GM12878 (cell line): ENCODE results near the gene PARD6B. TPM values are rescaled to one million over a fixed set of nuclear protein-coding genes. Genes with fewer than 3 reads are reported as not detected.
A peak's percentile ranks its signal among the peaks of the same experiment; 100 is the strongest.

Source experiments
- ATAC-seq: fragments of 200-7000 bp; cut with Tn5 transposase; 3 replicates; pipeline ENCODE4 v1.9.1; 2020; ENCODE audit warnings: mild to moderate bottlenecking, moderate library complexity
- BruUV-seq: library from RNA; stranded (reverse); fragments of 400-500 nt; replicated peaks from 2 replicates; lab custom pipeline; 2021; lab: Mats Ljungman, UMichigan
- CTCF ChIA-PET: fragments of 300-600 bp; sonication (Branson Sonifier 250); formaldehyde crosslinking; extraction: SDS; loops from one replicate; lab custom pipeline; 2021; ENCODE audit warnings: inconsistent platforms; lab: Yijun Ruan, JAX
- POLR2A ChIA-PET: fragments of 350-600 bp; formaldehyde crosslinking; extraction: SDS; loops from one replicate; lab custom pipeline; 2021; ENCODE audit warnings: inconsistent platforms; lab: Charles Lee
- RAD21 ChIA-PET: fragments of 300-600 bp; sonication (Branson Sonifier 250); formaldehyde crosslinking; loops from one replicate; lab custom pipeline; 2023; ENCODE audit warnings: antibody characterized with exemption; ENCODE audit not compliant: unreplicated experiment; lab: Charles Lee
- SMC1A ChIA-PET: fragments of 300-600 bp; sonication (Branson Sonifier 250); formaldehyde crosslinking; loops from one replicate; lab custom pipeline; 2023; ENCODE audit not compliant: unreplicated experiment, uncharacterized antibody; lab: Charles Lee
- DNase-seq: peaks from one replicate; pipeline ENCODE4 v3.0.0-alpha.2; 2011; ENCODE audit warnings: low read depth, low spot score
- FAIRE-seq: peaks from 3 replicates; lab custom pipeline; 2011; peaks lifted over from hg19 to GRCh38; lab: Jason Lieb, UNC
- H2AFZ ChIP-seq: 2 replicates; pipeline ENCODE4 v1.6.0; 2011; ENCODE audit warnings: low read depth, low read length, control low read depth; ENCODE audit not compliant: control insufficient read depth
- H3K27ac ChIP-seq: 2 replicates; pipeline ENCODE4 v1.5.1; 2011; ENCODE audit warnings: control low read depth; ENCODE audit not compliant: control insufficient read depth, insufficient read depth
- H3K27me3 ChIP-seq, 2 experiments: replicated peaks in 1 of 2; 2 replicates each; pipeline versions ENCODE4 v1.6.0 to v1.6.1; 2011; ENCODE audit warnings: low read length in 1 of 2; ENCODE audit not compliant: control insufficient read depth in 2 of 2, insufficient read depth in 2 of 2
- H3K36me3 ChIP-seq, 2 experiments: 2 replicates each; pipeline ENCODE4 v1.5.1; 2011; ENCODE audit warnings: low read length in 1 of 2; ENCODE audit not compliant: control insufficient read depth in 2 of 2, insufficient read depth in 2 of 2
- H3K4me1 ChIP-seq: 2 replicates; pipeline ENCODE4 v1.6.1; 2011; ENCODE audit warnings: mild to moderate bottlenecking, low read length, moderate library complexity, mixed read lengths; ENCODE audit not compliant: control insufficient read depth, insufficient read depth
- H3K4me2 ChIP-seq: 2 replicates; pipeline ENCODE4 v1.6.0; 2011; ENCODE audit warnings: control low read depth; ENCODE audit not compliant: control insufficient read depth, insufficient read depth
- H3K4me3 ChIP-seq: fragments of 200-600 bp; sonication (generic); 2 replicates; pipeline ENCODE4 v1.5.1; 2016
- H3K79me2 ChIP-seq: 2 replicates; pipeline ENCODE4 v1.6.0; 2011; ENCODE audit warnings: low read length; ENCODE audit not compliant: control insufficient read depth, insufficient read depth
- H3K9ac ChIP-seq: 2 replicates; pipeline ENCODE4 v1.8.0; 2011; ENCODE audit warnings: low read length, control low read depth, mixed read lengths; ENCODE audit not compliant: control insufficient read depth, insufficient read depth
- H3K9me3 ChIP-seq: replicated peaks from 3 replicates; pipeline ENCODE4 v1.5.1; 2011; ENCODE audit warnings: mild to moderate bottlenecking, low read length; ENCODE audit not compliant: control insufficient read depth, insufficient read depth
- H4K20me1 ChIP-seq: 2 replicates; pipeline ENCODE4 v1.6.0; 2011; ENCODE audit not compliant: control insufficient read depth, insufficient read depth
- E2F4 ChIP-seq: IDR thresholded peaks from 2 replicates; pipeline ENCODE4 v1.6.1; 2012; ENCODE audit warnings: low read depth, low read length, improper control_type of control experiment
- ETV6 ChIP-seq, 2 experiments: fragments of 450-650 bp in 1 of 2; IDR thresholded peaks in 1 of 2; conservative IDR thresholded peaks in 1 of 2; 2 replicates each; pipeline ENCODE4 v1.6.1; 2014; ENCODE audit warnings: antibody characterized with exemption in 1 of 2, borderline replicate concordance in 1 of 2, low read depth in 1 of 2, mild to moderate bottlenecking in 1 of 2, moderate library complexity in 1 of 2
- MEF2A ChIP-seq: IDR thresholded peaks from 2 replicates; pipeline ENCODE4 v1.6.1; 2011; ENCODE audit warnings: low read depth, mild to moderate bottlenecking, low read length, moderate library complexity; ENCODE audit not compliant: insufficient read depth
- MLLT1 ChIP-seq: fragments of 450-650 bp; IDR thresholded peaks from 2 replicates; pipeline ENCODE4 v1.6.1; 2016; ENCODE audit warnings: mild to moderate bottlenecking
- NBN ChIP-seq: fragments of 450-650 bp; IDR thresholded peaks from 2 replicates; pipeline ENCODE4 v1.6.1; 2016
- NFXL1 ChIP-seq: fragments of 450-650 bp; IDR thresholded peaks from 2 replicates; pipeline ENCODE4 v1.6.1; 2017; ENCODE audit warnings: antibody characterized with exemption, mild to moderate bottlenecking, borderline replicate concordance
- TBL1XR1 ChIP-seq: IDR thresholded peaks from 2 replicates; pipeline ENCODE4 v1.6.1; 2012; ENCODE audit warnings: low read depth, low read length, improper control_type of control experiment
- USF1 ChIP-seq: IDR thresholded peaks from 2 replicates; pipeline ENCODE4 v1.6.1; 2011; ENCODE audit warnings: borderline replicate concordance, low read depth, mild to moderate bottlenecking, moderate library complexity, mixed read lengths, low read length; ENCODE audit not compliant: insufficient read depth; ENCODE audit errors: extremely low read length
- ZBED1 ChIP-seq: IDR thresholded peaks from 2 replicates; pipeline ENCODE4 v1.6.1; 2016; ENCODE audit warnings: borderline replicate concordance
- ZNF622 ChIP-seq: fragments of 450-650 bp; IDR thresholded peaks from 2 replicates; pipeline ENCODE4 v1.6.1; 2017; ENCODE audit warnings: mild to moderate bottlenecking, inconsistent platforms
- WGBS: methylation state at CpG from one replicate; pipeline ENCODE4 v1.1.6; 2016; ENCODE audit warnings: low lambda C conversion rate; ENCODE audit not compliant: insufficient replicate concordance, insufficient coverage; ENCODE audit errors: missing lambda C conversion rate; 5-methylcytosine and 5-hydroxymethylcytosine counted together
- in situ Hi-C: fragments of 300-500 bp; cut with MboI; formaldehyde crosslinking; loops from 9 replicates; pipeline ENCODE4 v1.14.3; 2018; ENCODE audit warnings: mixed read lengths
- intact Hi-C: fragments of 100-400 bp; cut with micrococcal nuclease; formaldehyde crosslinking; loops from one replicate; pipeline ENCODE4 v1.14.2; 2022; ENCODE audit not compliant: unreplicated experiment
- polyA plus RNA-seq, 11 experiments: library from polyadenylated mRNA; depleted of rRNA in 4 of 11; unstranded in 6 of 11; stranded (reverse) in 5 of 11; fragments of >200 nt; fragmentation: Nextera tagmentation in 4 of 11; fragmentation: Illumina TruSeq in 1 of 11; extraction: Ambion mirVana in 4 of 11; extraction: Trizol in 1 of 11; gene quantifications; 1 replicate in 1 of 11; 2 replicates in 10 of 11; pipeline versions ENCODE4 v1.2.1 to v1.2.3, GENCODE V29; 2011 to 2016; ENCODE audit warnings: inconsistent platforms in 2 of 11, missing spikeins in 2 of 11, low read depth in 1 of 11
- total RNA-seq, 4 experiments: library from RNA; depleted of rRNA in 3 of 4; stranded (reverse); fragments of >200 nt in 3 of 4; fragmentation: Illumina TruSeq in 1 of 4; extraction: Trizol in 1 of 4; gene quantifications; 2 replicates each; pipeline versions ENCODE4 v1.2.1 to v1.2.3, GENCODE V29; 2013 to 2021

Gene PARD6B
- total and polyA plus RNA-seq, 10 of the 15 experiments (the other 5 are each of a cell fraction or from before 2014, with no cell fraction given): 0.57 to 4.7 (median 2.0) TPM

- Histone ChIP-seq H3K27ac (no peak overlapping the region), H3K4me3 (no peak overlapping the region), H3K9ac (no peak overlapping the region), H3K79me2 (no peaks in the 10 kb centered on the region), H3K36me3 (no peaks in the 10 kb centered on the region), H3K4me1 (no peaks in the 10 kb centered on the region), H3K4me2 (no peak overlapping the region), H3K27me3 (peaks cover 3 to 8% of the 10 kb centered on the region in 2 experiments; a peak in 3 of 4 replicates), H3K9me3 (no peaks in the 10 kb centered on the region), H2AFZ (no peak overlapping the region), H4K20me1 (no peaks in the 10 kb centered on the region)
- 31% methylated on average over 23 of the region's 23 CpGs for WGBS
- in situ Hi-C loops (no loop called here), intact Hi-C loops (no loop called here)
- BruUV-seq: no TSS peak
- FAIRE-seq (no peak), ATAC-seq (no peak), DNase-seq (no peak)
- ChIA-PET CTCF (no interaction called here), RAD21 (no interaction called here), POLR2A (interaction anchor here (0.7 kb wide), 1 partner anchor 33 kb away, joined by 3 read pairs; no protein-coding TSS in a partner anchor), SMC1A (no interaction called here)
- TF ChIP-seq MEF2A: no peak
- TF ChIP-seq ETV6 (conservative IDR thresholded peaks at IDR 0.05 in 1 of 2, IDR thresholded peaks at IDR 0.05 in 1 of 2; ENCODE audit: borderline replicate concordance in 1 of 2, low read depth in 1 of 2): peak in 1 of 2 experiments; percentile 34; a peak in 1 of 4 replicates
- peak; percentile 26; the same call in 1 of the 2 replicates for TF ChIP-seq NFXL1
Observed at GRCh38 chr20:50691573-50692551, 39.5 kb upstream of the PARD6B start.

GRCh38 chr20:50692552-50692933 is 38.8 kb upstream of the PARD6B start:
- DNase-seq (no peak), FAIRE-seq (no peak), ATAC-seq (no peak)
- H3K9ac ChIP-seq: no peak overlapping the region
- no peaks in the 10 kb centered on the region for H3K36me3 ChIP-seq
- intact Hi-C loops (no loop called here), in situ Hi-C loops (no loop called here)
- no peaks in the 10 kb centered on the region for H4K20me1 ChIP-seq
- H3K27me3 ChIP-seq: peaks cover 3 to 8% of the 10 kb centered on the region in 2 experiments; a peak in 3 of 4 replicates
- H3K4me1 ChIP-seq: no peaks in the 10 kb centered on the region
- BruUV-seq: no TSS peak
- ChIA-PET SMC1A (no interaction called here), RAD21 (no interaction called here), POLR2A (no interaction called here), CTCF (no interaction called here)
- no peak overlapping the region for H3K27ac ChIP-seq
- H3K79me2 ChIP-seq: no peaks in the 10 kb centered on the region
- 4% methylated on average over 2 of the region's 2 CpGs for WGBS
- no peak overlapping the region for H3K4me2 ChIP-seq
- H3K9me3 ChIP-seq: no peaks in the 10 kb centered on the region
- H3K4me3 ChIP-seq: no peak overlapping the region
- H2AFZ ChIP-seq: no peak overlapping the region
- TF ChIP-seq TBL1XR1 (no peak), NBN (no peak), ZNF622 (no peak), MLLT1 (no peak), USF1 (no peak), E2F4 (no peak), ZBED1 (no peak)
